WTC11 (cell line): Measurements from ENCODE around the gene SRR. TPM values are rescaled to one million over a fixed set of nuclear protein-coding genes. Genes with fewer than 3 reads are reported as not detected.

Source experiments
- ATAC-seq: fragments of 200-7000 bp; cut with Tn5 transposase; 2 replicates; pipeline ENCODE4 v1.10.0; 2021; ENCODE audit warnings: mild to moderate bottlenecking, moderate library complexity
- CTCF ChIA-PET: fragments of 300-600 bp; sonication (Branson Sonifier 250); formaldehyde crosslinking; loops from one replicate; lab custom pipeline; 2021; ENCODE audit warnings: antibody characterized with exemption; lab: Charles Lee
- POLR2A ChIA-PET: fragments of 350-600 bp; sonication (Branson Sonifier 250); formaldehyde crosslinking; loops from one replicate; lab custom pipeline; 2021; ENCODE audit warnings: antibody characterized with exemption; lab: Charles Lee
- DNase-seq: peaks from one replicate; pipeline ENCODE4 v3.0.0; 2021; ENCODE audit warnings: low spot score
- H3K27ac Mint-ChIP-seq: 2 replicates; pipeline ENCODE4 v1.8.0; 2021; ENCODE audit warnings: mixed read lengths
- H3K27me3 Mint-ChIP-seq: 2 replicates; pipeline ENCODE4 v1.8.0; 2021; ENCODE audit warnings: low read depth, mild to moderate bottlenecking, moderate library complexity, mixed read lengths
- H3K36me3 Mint-ChIP-seq: 2 replicates; pipeline ENCODE4 v1.8.0; 2021; ENCODE audit warnings: mixed read lengths
- H3K4me1 Mint-ChIP-seq: 2 replicates; pipeline ENCODE4 v1.8.0; 2022; ENCODE audit warnings: mixed read lengths
- H3K4me3 Mint-ChIP-seq: 2 replicates; pipeline ENCODE4 v1.8.0; 2021; ENCODE audit warnings: mild to moderate bottlenecking, moderate library complexity, mixed read lengths
- H3K9me3 Mint-ChIP-seq: 2 replicates; pipeline ENCODE4 v1.8.0; 2021; ENCODE audit warnings: mixed read lengths
- CBFB ChIP-seq: sonication (generic); formaldehyde crosslinking; IDR thresholded peaks from 2 replicates; pipeline ENCODE4 v1.8.1; 2022; ENCODE audit warnings: mild to moderate bottlenecking, low read depth, missing genetic modification reagents
- E2F1 ChIP-seq: sonication (generic); formaldehyde crosslinking; IDR thresholded peaks from 2 replicates; pipeline ENCODE4 v1.8.0; 2022; ENCODE audit warnings: mild to moderate bottlenecking, missing genetic modification reagents
- GRHL2 ChIP-seq: fragments of 250-450 bp; sonication (Bioruptor Pico); IDR thresholded peaks from 2 replicates; pipeline ENCODE4 v1.8.0; 2022; ENCODE audit warnings: mild to moderate bottlenecking, moderate library complexity; ENCODE audit not compliant: insufficient replicate concordance, severe bottlenecking
- GTF2I ChIP-seq: fragments of 250-450 bp; sonication (Bioruptor Pico); conservative IDR thresholded peaks from 2 replicates; pipeline ENCODE4 v1.4.0; 2021; ENCODE audit warnings: mild to moderate bottlenecking
- HMGA2 ChIP-seq: fragments of 250-450 bp; sonication (Bioruptor Pico); IDR thresholded peaks from 2 replicates; pipeline ENCODE4 v1.4.0; 2021; ENCODE audit warnings: mild to moderate bottlenecking, moderate library complexity
- HMGXB4 ChIP-seq: sonication (generic); formaldehyde crosslinking; IDR thresholded peaks from 2 replicates; pipeline ENCODE4 v1.8.1; 2023; ENCODE audit warnings: mild to moderate bottlenecking, moderate library complexity, missing genetic modification reagents
- MYBL2 ChIP-seq: sonication (generic); formaldehyde crosslinking; IDR thresholded peaks from 2 replicates; pipeline ENCODE4 v1.8.1; 2023; ENCODE audit warnings: mild to moderate bottlenecking, moderate library complexity, missing genetic modification reagents
- NFYB ChIP-seq: sonication (generic); formaldehyde crosslinking; conservative IDR thresholded peaks from 2 replicates; pipeline ENCODE4 v1.8.0; 2022; ENCODE audit warnings: low read depth, missing genetic modification reagents
- OVOL2 ChIP-seq: fragments of 250-450 bp; sonication (Bioruptor Pico); IDR thresholded peaks from 2 replicates; pipeline ENCODE4 v1.9.0; 2021; ENCODE audit warnings: mild to moderate bottlenecking, borderline replicate concordance
- PREB ChIP-seq: sonication (generic); formaldehyde crosslinking; IDR thresholded peaks from 2 replicates; pipeline ENCODE4 v1.8.1; 2022; ENCODE audit warnings: mild to moderate bottlenecking, missing genetic modification reagents, moderate library complexity, borderline replicate concordance
- SMAD3 ChIP-seq: sonication (generic); formaldehyde crosslinking; IDR thresholded peaks from 2 replicates; pipeline ENCODE4 v1.8.0; 2022; ENCODE audit warnings: missing genetic modification reagents, mild to moderate bottlenecking, borderline replicate concordance
- SP1 ChIP-seq: sonication (generic); formaldehyde crosslinking; conservative IDR thresholded peaks from 2 replicates; pipeline ENCODE4 v1.8.1; 2022; ENCODE audit warnings: missing genetic modification reagents
- TCF7 ChIP-seq: sonication (generic); formaldehyde crosslinking; IDR thresholded peaks from 2 replicates; pipeline ENCODE4 v1.8.0; 2022; ENCODE audit warnings: mild to moderate bottlenecking, low read depth, missing genetic modification reagents, moderate library complexity
- ZNF396 ChIP-seq: fragments of 250-450 bp; sonication (Bioruptor Pico); IDR thresholded peaks from 2 replicates; pipeline ENCODE4 v1.8.0; 2021; ENCODE audit warnings: mild to moderate bottlenecking, moderate library complexity, borderline replicate concordance
- ZNF425 ChIP-seq: fragments of 250-450 bp; sonication (Bioruptor Pico); conservative IDR thresholded peaks from 2 replicates; pipeline ENCODE4 v1.9.0; 2021; ENCODE audit warnings: mild to moderate bottlenecking
- total RNA-seq: library from RNA; stranded (reverse); gene quantifications from 3 replicates; pipeline ENCODE4 v1.2.3, GENCODE V29; 2021
- TF ChIP-seq, protein P1 (sequence below): sonication (generic); formaldehyde crosslinking; IDR thresholded peaks from 2 replicates; pipeline ENCODE4 v1.8.1; 2023; ENCODE audit warnings: mild to moderate bottlenecking, missing genetic modification reagents, borderline replicate concordance
- TF ChIP-seq, protein P2 (sequence below): sonication (generic); formaldehyde crosslinking; IDR thresholded peaks from 2 replicates; pipeline ENCODE4 v1.8.0; 2022; ENCODE audit warnings: mild to moderate bottlenecking, missing genetic modification reagents
- TF ChIP-seq, protein P3 (sequence below): sonication (generic); formaldehyde crosslinking; conservative IDR thresholded peaks from 2 replicates; pipeline ENCODE4 v1.8.1; 2022; ENCODE audit warnings: mild to moderate bottlenecking, missing genetic modification reagents

The SRR gene
- total RNA-seq, 1 experiment from 2014 or later, result 5.1 TPM

DNA sequence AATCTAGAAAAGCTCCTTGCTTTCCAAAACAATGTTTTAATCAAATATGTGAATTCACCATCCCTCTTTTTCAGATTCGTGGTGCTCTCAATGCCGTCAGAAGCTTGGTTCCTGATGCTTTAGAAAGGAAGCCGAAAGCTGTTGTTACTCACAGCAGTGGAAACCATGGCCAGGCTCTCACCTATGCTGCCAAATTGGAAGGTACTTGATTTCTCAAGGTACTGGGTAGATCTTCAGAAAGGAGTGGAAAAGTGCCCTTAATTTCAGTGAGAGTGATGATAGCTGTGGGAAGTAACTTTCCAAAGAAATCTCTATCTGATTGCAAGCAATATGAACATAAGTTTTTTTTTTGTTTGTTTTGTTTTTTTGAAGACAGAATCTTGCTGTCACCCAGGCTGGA, 14.0 kb downstream of the SRR start (continued):
- TF ChIP-seq, protein P1, sequence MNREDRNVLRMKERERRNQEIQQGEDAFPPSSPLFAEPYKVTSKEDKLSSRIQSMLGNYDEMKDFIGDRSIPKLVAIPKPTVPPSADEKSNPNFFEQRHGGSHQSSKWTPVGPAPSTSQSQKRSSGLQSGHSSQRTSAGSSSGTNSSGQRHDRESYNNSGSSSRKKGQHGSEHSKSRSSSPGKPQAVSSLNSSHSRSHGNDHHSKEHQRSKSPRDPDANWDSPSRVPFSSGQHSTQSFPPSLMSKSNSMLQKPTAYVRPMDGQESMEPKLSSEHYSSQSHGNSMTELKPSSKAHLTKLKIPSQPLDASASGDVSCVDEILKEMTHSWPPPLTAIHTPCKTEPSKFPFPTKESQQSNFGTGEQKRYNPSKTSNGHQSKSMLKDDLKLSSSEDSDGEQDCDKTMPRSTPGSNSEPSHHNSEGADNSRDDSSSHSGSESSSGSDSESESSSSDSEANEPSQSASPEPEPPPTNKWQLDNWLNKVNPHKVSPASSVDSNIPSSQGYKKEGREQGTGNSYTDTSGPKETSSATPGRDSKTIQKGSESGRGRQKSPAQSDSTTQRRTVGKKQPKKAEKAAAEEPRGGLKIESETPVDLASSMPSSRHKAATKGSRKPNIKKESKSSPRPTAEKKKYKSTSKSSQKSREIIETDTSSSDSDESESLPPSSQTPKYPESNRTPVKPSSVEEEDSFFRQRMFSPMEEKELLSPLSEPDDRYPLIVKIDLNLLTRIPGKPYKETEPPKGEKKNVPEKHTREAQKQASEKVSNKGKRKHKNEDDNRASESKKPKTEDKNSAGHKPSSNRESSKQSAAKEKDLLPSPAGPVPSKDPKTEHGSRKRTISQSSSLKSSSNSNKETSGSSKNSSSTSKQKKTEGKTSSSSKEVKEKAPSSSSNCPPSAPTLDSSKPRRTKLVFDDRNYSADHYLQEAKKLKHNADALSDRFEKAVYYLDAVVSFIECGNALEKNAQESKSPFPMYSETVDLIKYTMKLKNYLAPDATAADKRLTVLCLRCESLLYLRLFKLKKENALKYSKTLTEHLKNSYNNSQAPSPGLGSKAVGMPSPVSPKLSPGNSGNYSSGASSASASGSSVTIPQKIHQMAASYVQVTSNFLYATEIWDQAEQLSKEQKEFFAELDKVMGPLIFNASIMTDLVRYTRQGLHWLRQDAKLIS (CRISPR knock-in tag), result no peak
- TF ChIP-seq CBFB (CRISPR knock-in tag), result no peak
- TF ChIP-seq ZNF396 (CRISPR knock-in tag), result no peak
- no peak for TF ChIP-seq GRHL2 (CRISPR knock-in tag)
- TF ChIP-seq OVOL2 (CRISPR knock-in tag), result no peak

DNA sequence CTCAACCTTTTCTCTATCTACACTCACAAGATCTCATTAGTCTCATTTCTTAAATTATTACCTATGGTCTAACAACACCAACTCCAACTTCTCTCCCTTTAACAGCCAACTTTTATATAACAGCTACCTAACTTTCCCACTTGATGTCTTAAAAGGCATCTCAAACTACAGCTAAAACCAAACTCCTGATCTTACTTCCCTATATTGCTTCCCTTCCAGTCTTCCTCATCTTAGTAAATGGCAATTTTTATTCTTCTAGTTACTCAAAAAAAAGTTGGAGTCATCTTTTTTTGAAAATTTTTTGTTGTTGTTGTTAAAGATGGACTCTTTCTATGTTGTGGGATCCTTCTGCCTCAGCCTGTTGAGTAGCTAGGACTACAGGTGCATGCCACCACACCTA, 15.3 kb downstream of the SRR start:
- CTCF ChIA-PET, result no interaction called here
- ATAC-seq (no peak), DNase-seq (no peak)
- no peak for TF ChIP-seq SP1 (CRISPR knock-in tag)
- H3K36me3 Mint-ChIP-seq, result peaks cover 19% of the 10 kb centered on the region
- no peaks in the 10 kb centered on the region for H3K27me3 Mint-ChIP-seq
- no peaks in the 10 kb centered on the region for H3K4me1 Mint-ChIP-seq
- POLR2A ChIA-PET, result interaction anchor here (0.6 kb wide), 1 partner anchor 13 kb away, joined by 3 read pairs; no protein-coding TSS in a partner anchor
- H3K9me3 Mint-ChIP-seq, result no peaks in the 10 kb centered on the region
- no peak overlapping the region for H3K27ac Mint-ChIP-seq
- H3K4me3 Mint-ChIP-seq, result no peak overlapping the region

- DNase-seq (no peak), ATAC-seq (no peak)
- ChIA-PET CTCF (interaction anchor here (1.3 to 2.2 kb wide), 2 partner anchors 15 to 32 kb away, joined by 3 to 8 read pairs; partner anchors contain the start of gene TSR1), POLR2A (interaction anchor here (1.1 kb wide), 1 partner anchor 36 kb away, joined by 3 read pairs; no protein-coding TSS in a partner anchor)
- no peak for TF ChIP-seq HMGXB4
- no peak for TF ChIP-seq HMGA2 (CRISPR knock-in tag)
- no peak for TF ChIP-seq GTF2I (CRISPR knock-in tag)
- no peak for TF ChIP-seq E2F1 (CRISPR knock-in tag)
- Mint-ChIP-seq H3K27ac (no peak overlapping the region), H3K9me3 (no peaks in the 10 kb centered on the region), H3K27me3 (no peaks in the 10 kb centered on the region), H3K4me3 (no peak overlapping the region), H3K4me1 (no peaks in the 10 kb centered on the region), H3K36me3 (peaks cover 39% of the 10 kb centered on the region)
Observed at GRCh38 chr17:2321399-2321798, 17.6 kb downstream of the SRR start.

DNA sequence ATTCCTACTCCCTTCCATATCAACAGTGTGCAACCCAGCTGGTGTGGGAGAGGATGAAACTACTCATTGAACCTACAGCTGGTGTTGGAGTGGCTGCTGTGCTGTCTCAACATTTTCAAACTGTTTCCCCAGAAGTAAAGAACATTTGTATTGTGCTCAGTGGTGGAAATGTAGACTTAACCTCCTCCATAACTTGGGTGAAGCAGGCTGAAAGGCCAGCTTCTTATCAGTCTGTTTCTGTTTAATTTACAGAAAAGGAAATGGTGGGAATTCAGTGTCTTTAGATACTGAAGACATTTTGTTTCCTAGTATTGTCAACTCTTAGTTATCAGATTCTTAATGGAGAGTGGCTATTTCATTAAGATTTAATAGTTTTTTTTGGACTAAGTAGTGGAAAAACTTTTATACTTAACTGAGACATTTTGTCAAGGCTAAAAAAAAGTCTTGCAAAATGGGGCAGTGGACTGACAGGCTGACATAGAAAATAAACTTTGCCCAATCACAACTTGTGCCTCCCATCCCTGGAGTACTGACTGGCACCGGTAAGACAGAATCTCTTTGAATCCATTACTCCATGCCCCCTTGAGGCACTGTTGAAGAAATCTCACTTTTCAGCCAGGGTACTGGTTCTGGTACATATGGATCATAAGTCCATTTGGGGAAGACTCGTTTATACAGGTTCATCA, 20.0 kb downstream of the SRR start:
- H3K4me3 Mint-ChIP-seq, result no peak overlapping the region
- ChIA-PET CTCF (no interaction called here), POLR2A (no interaction called here)
- H3K27me3 Mint-ChIP-seq, result no peaks in the 10 kb centered on the region
- ATAC-seq (no peak), DNase-seq (no peak)
- H3K4me1 Mint-ChIP-seq, result no peaks in the 10 kb centered on the region
- H3K27ac Mint-ChIP-seq, result no peak overlapping the region
- H3K36me3 Mint-ChIP-seq, result peaks cover 54% of the 10 kb centered on the region
- no peaks in the 10 kb centered on the region for H3K9me3 Mint-ChIP-seq
- TF ChIP-seq SMAD3 (CRISPR knock-in tag), result no peak
- no peak for TF ChIP-seq NFYB (CRISPR knock-in tag)
- TF ChIP-seq, protein P2, sequence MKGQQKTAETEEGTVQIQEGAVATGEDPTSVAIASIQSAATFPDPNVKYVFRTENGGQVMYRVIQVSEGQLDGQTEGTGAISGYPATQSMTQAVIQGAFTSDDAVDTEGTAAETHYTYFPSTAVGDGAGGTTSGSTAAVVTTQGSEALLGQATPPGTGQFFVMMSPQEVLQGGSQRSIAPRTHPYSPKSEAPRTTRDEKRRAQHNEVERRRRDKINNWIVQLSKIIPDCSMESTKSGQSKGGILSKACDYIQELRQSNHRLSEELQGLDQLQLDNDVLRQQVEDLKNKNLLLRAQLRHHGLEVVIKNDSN, result no peak
- no peak for TF ChIP-seq PREB (CRISPR knock-in tag)
- no peak for TF ChIP-seq ZNF425
- TF ChIP-seq MYBL2 (CRISPR knock-in tag), result no peak
- TF ChIP-seq, protein P3, sequence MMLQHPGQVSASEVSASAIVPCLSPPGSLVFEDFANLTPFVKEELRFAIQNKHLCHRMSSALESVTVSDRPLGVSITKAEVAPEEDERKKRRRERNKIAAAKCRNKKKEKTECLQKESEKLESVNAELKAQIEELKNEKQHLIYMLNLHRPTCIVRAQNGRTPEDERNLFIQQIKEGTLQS (CRISPR knock-in tag), result no peak
- no peak for TF ChIP-seq TCF7 (CRISPR knock-in tag)
